ENCODE measurements around the gene CFAP57.

GRCh38 chr1:43238991-43239469, 66.9 kb downstream of the CFAP57 start:
- TF ChIP-seq POLR2A (IDR thresholded peaks at IDR 0.05) (no peak), CTCF (IDR thresholded peaks at IDR 0.05) (no peak)

Data from vagina (tissue), 2 donors.